ENCODE measurements around the gene HMG20A.

The HMG20A gene

DNA sequence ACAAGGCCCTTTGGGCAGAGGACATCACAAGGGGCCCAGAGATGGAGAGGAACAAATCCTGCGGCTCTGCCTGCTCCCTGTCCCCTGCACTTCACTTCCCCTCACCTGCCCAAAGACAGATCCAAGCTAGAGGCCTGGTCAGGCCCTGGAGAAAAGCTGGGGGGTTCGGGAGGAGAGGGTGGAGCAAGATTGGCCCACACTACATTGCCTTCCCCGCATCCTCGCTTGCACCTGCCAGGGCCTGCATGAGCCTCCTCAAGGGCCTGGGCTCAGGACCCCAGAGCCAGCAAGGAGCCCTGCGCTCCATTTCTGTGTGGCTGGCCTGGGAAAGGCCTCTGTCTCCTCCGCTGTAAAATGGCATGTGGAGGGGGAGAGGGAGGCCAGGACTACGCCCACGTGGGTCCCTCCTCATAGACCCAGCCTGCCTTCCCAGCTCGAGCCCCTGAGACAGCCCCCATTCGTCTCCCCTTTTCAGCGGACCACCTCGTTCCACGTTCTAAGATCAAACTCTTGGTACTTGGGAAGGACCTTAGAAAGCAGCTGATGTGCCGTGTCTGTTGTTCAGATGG is 106.0 kb downstream of the HMG20A start:
- no peak for DNase-seq

DNA sequence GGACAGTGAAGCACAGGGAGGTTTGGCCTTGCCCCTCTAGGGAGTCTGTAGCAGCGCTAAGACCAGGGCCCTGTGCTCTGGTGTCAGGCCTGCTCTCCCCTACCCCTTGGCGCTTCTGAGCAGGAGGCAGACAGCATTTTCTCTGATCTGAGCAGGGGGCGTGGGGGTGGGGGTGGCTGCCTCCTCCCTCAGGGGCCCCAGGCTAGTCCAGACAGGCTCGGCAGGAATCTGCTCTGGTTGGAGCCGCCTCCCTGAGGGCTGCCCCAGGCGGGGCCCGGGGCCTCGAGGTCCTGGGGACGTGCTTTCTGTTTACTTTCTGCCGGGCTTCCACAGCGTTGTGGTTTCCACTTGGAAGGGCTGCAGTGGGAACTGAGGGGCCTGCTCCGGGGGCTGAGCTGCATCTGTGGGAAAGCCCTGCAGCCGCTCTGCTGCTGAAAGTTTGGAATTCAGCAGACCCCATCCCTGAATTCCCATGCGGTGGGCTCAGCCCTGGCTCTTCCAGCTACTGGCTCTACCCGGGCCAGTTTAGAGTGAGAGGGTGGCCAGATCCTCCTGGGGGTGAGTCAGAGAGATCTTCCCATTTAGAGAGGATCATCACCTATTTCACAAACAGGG is 106.6 kb downstream of the HMG20A start:
- DNase-seq, result no peak

DNA sequence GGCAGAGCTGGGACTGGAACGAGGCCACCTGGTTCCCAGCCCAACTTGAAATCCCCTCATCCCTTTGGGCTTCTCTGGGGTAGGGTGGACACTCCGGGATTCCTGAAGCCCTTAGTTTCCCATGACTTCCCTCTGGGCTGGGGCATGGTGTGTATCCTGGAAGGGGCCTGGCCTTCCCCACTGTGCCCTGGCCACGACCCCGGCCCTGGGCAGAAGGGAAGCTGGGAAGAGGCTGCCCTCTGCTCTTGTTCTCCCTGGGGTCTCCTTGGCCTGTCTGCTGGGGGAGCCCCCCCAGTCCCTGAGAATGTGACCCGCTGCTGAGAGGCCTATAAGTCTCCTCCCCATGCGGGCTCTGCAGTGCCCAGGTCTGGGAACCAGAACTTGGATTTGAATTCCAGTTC is 107.1 kb downstream of the HMG20A start:
- DNase-seq, result no peak

DNA sequence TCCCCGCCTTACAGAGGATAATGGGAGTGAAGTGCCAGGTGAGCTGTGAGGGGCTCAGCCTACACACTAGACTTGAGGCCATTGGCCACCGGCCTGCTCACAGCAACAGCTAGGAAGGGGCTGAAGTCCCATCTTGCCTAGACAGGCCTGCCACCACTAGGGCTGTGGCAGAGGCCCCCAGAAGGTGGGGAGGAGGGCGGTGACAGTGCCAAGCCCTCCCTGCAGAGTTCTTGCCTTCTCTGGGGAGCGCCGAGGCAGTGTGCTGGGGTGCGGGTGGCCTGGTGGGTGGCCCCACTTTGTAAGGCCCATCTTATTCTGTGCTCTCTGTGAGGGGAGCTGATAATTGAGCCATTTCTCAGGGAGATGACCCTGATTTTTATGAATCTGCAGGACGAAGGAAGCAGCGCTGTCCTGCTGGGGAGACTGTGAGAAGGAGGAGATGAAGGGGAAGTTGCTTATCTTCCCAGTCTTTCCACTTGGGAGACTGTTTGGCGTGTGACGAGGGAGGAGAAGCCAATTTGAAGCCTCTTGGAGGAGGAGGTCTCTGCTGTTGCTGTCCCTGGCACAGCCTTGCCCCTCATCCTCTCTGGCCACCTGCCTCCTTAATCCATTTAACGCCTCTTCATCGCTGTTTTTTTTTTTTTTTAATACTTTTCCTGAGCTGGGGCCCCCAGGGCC is 107.7 kb downstream of the HMG20A start:
- DNase-seq, result no peak

DNA sequence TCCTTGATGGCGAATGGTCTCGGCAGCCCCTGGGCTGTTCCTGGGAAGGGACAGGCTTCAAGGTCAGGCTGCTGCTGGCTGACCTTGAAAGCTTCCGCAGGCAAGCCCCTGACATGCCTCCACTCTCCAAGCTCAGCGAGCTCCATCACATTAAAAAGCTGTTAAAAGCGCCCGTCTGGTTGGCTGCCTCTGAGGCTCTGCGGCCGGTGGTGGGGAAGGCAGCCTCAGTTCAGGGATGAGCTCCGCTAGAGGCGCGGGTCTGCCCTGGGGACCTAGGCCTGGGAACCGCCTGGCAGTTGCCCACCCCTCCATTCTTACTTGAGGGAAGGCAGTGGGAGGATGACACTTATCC is 108.3 kb downstream of the HMG20A start:
- DNase-seq, result no peak

DNA sequence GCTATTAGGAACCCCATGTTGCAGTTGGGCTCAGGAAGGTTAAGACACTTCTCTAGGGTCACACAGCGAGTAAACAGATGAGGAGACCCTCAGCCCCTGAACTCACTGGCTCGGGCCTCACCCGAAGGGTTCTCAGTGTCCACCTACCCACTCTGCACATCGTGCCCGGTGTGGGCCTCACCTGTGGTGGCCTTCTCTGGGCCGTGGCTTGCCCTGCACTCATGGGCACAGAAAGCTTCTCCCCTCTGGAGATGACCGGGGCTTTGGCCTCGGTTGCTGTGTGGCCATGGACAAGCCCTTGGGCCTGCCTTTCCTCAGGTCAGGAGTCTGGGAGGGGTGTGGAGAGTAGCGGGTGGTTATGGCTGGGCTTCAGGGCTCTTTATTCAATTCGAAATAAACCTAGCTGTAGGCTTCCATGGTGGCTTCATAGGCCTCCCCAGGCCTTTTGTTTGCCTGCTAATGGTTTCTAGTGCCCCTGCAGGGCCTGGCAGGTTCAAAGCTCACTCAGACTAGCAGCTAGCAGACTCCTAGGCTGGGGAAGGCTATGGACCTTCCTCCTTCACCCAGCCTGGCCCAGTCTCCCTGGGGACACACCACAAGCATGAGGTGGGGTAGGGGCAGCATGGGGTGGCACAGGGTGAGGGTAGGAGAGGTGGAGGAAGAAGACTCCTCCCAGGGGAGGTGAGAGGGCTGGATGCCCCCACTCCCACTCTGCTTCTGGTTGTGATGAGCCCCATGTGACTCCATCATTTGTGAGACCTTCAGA is 108.9 kb downstream of the HMG20A start:
- no peak for DNase-seq

DNA sequence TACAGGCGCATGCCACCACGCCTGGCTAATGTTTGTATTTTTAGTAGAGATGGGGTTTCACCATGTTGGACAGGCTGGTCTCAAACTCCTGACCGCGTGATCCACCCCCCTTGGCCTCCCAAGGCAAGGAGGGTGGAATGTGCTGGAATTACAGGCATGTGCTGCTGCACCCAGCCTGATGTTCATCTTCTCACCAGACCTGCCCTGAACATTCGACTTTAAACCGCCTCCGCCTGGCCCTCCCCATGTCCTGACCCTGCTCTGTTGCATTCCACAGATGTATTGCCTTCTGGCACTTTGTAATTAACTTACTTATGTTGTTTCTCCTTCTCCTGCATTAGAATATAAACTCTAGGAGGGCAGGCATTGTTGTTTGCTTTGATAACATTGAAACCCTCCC is 109.9 kb downstream of the HMG20A start:
- no peak for DNase-seq

DNA sequence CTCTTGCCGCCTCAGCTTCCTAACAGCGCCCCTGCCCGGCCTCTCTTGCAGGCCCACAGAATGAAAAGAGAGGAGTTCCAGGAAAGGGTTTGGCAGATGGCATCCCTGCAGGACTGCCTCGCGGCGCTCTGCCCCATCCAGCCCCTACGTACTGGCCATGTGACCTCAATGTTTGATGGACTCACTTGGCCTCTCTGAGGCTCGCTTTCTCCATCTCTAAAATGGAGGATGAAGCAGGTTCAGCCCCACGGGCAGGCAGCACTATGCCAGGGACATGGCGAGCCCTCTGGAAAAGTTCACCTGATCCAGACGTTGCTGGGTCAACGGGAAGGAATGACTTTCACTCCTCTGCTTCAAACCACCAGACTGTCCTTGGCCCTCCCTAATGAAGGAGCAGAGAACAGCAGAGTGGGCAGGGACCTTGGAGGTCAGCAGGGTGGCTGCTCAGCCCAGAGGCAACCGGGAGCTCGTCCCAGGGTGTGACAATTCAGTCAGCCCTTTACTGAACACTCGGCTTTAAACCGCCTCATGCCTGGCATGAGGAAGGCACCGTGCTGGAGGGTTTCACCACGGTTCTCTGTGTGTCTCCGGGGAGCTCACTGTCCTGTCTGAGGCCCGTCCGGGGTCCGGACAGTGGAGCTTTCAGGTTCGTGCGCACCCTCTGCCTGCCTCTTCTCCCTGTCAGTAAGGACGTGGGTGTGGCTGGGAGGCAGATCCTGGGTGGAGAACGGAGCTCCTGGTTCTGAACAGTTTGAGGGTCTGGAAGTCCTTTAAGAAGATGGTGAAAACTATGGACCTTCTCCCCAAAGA is 110.7 kb downstream of the HMG20A start:
- DNase-seq, result no peak

DNA sequence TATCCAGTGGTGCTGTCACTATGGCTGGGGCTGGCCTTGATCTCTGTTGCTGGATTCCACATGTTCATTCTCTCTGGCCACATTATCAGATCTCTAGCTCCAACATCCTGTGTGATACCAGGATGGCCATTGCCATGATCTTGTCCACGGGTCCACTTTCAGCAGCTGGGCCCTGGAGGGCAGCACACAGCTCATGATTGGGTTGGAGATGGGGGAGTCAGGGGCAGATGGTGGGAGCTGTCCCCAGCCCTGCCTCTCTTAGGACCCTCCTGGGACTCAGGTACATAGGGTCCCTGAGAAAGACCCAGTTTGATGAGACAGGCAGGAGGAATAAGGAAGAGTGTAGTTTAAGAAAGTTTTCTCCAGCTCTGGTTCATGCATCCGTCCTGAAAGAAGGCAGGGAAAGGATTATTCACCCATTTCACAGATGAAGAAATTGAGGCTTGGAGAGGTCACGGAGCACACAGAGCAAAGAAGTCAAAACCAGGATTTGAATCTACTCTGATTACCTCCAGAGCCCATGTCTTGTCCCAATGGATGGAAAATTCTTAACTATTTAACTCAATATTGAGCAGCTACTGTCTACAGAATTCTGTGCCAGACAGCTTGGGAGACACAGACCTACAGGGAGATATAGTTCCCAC is 111.5 kb downstream of the HMG20A start:
- no peak for DNase-seq

DNA sequence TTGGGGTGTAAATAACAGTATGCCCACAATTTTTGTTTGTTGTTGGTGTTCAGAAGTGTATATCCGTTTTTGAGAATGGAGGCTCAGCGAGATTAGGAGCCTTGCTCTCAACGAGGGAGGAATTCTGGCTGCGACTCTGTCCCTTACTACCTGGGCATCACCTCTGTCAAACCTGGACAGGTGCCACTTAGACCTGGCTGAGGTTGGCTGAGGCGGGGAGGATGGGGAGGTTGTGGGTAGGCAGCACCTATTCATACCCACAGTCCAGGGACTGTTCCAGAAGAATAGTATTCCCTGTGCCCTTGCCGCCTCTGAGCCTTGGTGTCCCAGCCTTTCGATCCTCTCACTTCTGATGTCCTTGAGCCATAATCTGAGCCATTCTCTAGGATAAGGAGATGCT is 112.2 kb downstream of the HMG20A start:
- DNase-seq, result no peak

DNA sequence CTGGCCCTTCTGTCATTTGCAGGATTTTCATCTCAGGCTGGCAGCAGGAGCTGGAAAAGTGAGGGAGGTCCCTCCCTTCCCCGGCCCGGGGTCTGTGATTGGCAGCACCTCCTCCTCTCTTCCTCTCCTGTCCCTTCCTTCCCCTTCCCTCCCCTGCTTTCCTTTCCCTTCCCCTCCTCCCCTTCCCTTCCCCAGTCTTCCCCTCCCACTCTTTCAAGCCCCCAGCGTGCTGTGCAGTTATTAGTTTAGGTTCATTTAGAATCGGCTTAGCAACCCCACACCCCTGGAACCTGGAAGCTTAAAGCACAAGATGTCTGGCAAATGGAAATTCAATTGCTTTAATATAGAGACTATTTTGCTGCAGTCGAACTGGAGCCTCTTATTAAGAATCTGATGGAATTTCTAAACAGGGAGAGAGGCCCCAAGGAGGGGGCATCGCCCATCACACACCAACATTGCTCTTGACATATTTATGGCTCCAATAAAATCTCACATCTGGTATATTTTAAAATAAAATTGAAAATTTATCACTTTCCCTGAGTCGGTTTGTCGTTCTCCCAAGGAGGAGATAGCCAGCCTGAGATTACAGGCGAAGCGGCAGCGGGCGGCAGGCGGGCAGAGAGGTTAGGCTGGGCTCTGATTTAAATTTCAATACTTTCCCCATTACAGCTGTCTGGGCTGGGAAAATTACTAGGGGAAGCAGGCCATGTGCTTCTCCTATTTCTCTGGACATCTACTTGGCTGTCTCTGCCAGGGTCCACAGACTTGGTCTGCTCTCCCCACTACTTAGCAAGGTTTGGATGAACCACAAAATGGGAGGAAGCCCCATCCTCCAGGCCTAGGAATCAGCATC is 113.1 kb downstream of the HMG20A start:
- no peak for DNase-seq
